OCI-LY1 (cell line): ENCODE data around the gene EFEMP2.

ENCODE experiments used
- H2AFZ ChIP-seq: fragments of 200-600 bp; sonication (generic), shearing (Covaris generic); 2 replicates; pipeline ENCODE4 v1.6.0; 2014; ENCODE audit warnings: antibody characterized with exemption, mild to moderate bottlenecking, low read length
- H3F3A ChIP-seq: fragments of 200-600 bp; sonication (generic), shearing (Covaris generic); 2 replicates; pipeline ENCODE4 v1.6.0; 2014; ENCODE audit warnings: mild to moderate bottlenecking, antibody characterized with exemption, low read length, moderate library complexity; ENCODE audit not compliant: insufficient read depth
- H3K27ac ChIP-seq: fragments of 200-600 bp; sonication (generic); 2 replicates; pipeline ENCODE4 v1.5.1; 2014; ENCODE audit warnings: low read length, mixed run types, mild to moderate bottlenecking, low read depth; ENCODE audit not compliant: poor library complexity, severe bottlenecking
- H3K27me3 ChIP-seq: fragments of 200-600 bp; sonication (generic); 2 replicates; pipeline ENCODE4 v1.6.0; 2014; ENCODE audit warnings: antibody characterized with exemption, mild to moderate bottlenecking, low read length, moderate library complexity; ENCODE audit not compliant: insufficient read depth
- H3K36me3 ChIP-seq: fragments of 200-600 bp; sonication (generic); 2 replicates; pipeline ENCODE4 v1.6.1; 2014; ENCODE audit warnings: mild to moderate bottlenecking, antibody characterized with exemption, low read length, moderate library complexity, mixed read lengths; ENCODE audit not compliant: insufficient read depth
- H3K4me1 ChIP-seq: fragments of 200-600 bp; sonication (generic); 2 replicates; pipeline ENCODE4 v1.5.1; 2014; ENCODE audit warnings: mild to moderate bottlenecking, low read length, moderate library complexity; ENCODE audit not compliant: insufficient read depth, severe bottlenecking
- H3K4me2 ChIP-seq: fragments of 200-600 bp; sonication (generic), shearing (Covaris generic); 2 replicates; pipeline ENCODE4 v1.6.1; 2014; ENCODE audit warnings: low read length
- H3K4me3 ChIP-seq: fragments of 200-600 bp; sonication (generic); 2 replicates; pipeline ENCODE4 v1.5.1; 2014; ENCODE audit warnings: low read length, low read depth, mild to moderate bottlenecking, mixed read lengths; ENCODE audit not compliant: poor library complexity, severe bottlenecking
- H3K79me2 ChIP-seq: fragments of 200-600 bp; shearing (Covaris generic); 2 replicates; pipeline ENCODE4 v1.6.1; 2016; ENCODE audit warnings: mixed run types, low read length, mixed read lengths; ENCODE audit not compliant: insufficient read depth
- H3K9ac ChIP-seq: fragments of 200-600 bp; sonication (generic), shearing (Covaris generic); 2 replicates; pipeline ENCODE4 v1.6.1; 2014; ENCODE audit warnings: mild to moderate bottlenecking, low read length, mixed read lengths
- H3K9me2 ChIP-seq: fragments of 200-600 bp; sonication (generic), shearing (Covaris generic); 2 replicates; pipeline ENCODE4 v1.6.1; 2014; ENCODE audit warnings: low read depth, mild to moderate bottlenecking, low read length, mixed read lengths
- H3K9me3 ChIP-seq: fragments of 200-600 bp; shearing (Covaris generic); 2 replicates; pipeline ENCODE4 v1.6.1; 2014; ENCODE audit warnings: low read length, mixed read lengths
- H4K20me1 ChIP-seq: fragments of 200-600 bp; sonication (generic), shearing (Covaris generic); 2 replicates; pipeline ENCODE4 v1.6.0; 2016; ENCODE audit warnings: mild to moderate bottlenecking, low read length; ENCODE audit not compliant: insufficient read depth
- EZH2 ChIP-seq: fragments of 200-600 bp; sonication (generic), shearing (Covaris generic); IDR thresholded peaks from 2 replicates; pipeline ENCODE4 v1.8.0; 2017; ENCODE audit warnings: borderline replicate concordance, mixed run types, mild to moderate bottlenecking, antibody characterized with exemption, low read length, moderate library complexity, mixed read lengths
- TF ChIP-seq, protein P1 (sequence below): fragments of 200-600 bp; sonication (generic), shearing (Covaris generic); IDR thresholded peaks from 2 replicates; pipeline ENCODE4 v1.5.1; 2017; ENCODE audit warnings: mild to moderate bottlenecking, antibody characterized with exemption, low read length, moderate library complexity, mixed read lengths

Gene EFEMP2

DNA sequence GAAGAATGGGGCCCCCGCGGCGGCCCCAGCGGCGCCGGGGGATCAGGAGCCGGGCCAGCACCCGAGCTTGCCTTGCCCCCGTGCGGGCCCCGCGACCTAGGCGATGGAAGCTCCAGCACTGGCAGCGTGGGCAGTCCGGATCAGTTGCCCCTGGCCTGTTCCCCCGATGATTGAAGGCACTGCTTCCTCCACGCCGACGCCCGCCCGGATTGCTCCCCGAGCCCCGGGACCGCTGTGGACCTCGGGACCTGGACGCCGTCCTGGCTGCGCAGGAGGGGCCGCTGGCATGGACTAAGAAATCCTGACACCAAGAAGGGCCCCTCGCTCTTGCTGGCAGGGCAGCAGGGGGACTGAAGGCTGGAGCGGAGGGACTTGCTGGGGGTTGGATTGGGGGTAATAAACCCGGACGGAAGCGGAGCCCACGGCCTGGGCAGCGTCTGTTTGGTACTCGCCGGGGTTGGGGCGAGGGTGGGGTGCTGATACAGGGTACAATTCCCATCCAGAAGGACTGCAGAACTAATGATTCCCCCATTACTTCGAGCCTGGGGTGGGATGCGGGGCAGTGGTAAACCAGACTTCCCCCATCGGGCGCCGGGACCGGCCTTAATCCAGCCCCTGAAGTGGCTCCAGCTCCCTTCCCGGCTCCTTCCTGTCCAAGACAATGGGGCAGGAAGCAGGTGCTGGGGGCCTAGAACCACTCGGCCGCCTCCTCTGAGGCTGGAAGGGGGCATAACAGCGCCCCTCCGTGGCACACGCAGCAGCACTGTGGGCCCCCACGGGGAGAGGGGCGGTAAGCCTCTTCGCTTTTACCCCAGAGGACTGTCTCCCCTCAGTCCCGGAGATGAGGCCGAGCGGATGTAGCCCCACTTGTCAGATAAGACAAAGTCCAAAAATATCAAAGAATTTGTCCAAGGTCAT, 18.9 kb upstream of the EFEMP2 start:
- Histone ChIP-seq H3K9me2 (no peaks in the 10 kb centered on the region), H3K36me3 (peaks cover 5% of the 10 kb centered on the region; the same call in 1 of the 2 replicates), H3K9ac (peak overlapping the region; percentile 85), H3K9me3 (no peaks in the 10 kb centered on the region), H4K20me1 (no peaks in the 10 kb centered on the region), H3F3A (peaks cover 5% of the 10 kb centered on the region), H3K4me1 (peaks cover 62% of the 10 kb centered on the region), H3K79me2 (no peaks in the 10 kb centered on the region), H3K27ac (peak overlapping the region; percentile 57), H2AFZ (no peak overlapping the region), H3K4me2 (peak overlapping the region; percentile 100), H3K4me3 (peak overlapping the region; percentile 86), H3K27me3 (no peaks in the 10 kb centered on the region)
- TF ChIP-seq, protein P1, sequence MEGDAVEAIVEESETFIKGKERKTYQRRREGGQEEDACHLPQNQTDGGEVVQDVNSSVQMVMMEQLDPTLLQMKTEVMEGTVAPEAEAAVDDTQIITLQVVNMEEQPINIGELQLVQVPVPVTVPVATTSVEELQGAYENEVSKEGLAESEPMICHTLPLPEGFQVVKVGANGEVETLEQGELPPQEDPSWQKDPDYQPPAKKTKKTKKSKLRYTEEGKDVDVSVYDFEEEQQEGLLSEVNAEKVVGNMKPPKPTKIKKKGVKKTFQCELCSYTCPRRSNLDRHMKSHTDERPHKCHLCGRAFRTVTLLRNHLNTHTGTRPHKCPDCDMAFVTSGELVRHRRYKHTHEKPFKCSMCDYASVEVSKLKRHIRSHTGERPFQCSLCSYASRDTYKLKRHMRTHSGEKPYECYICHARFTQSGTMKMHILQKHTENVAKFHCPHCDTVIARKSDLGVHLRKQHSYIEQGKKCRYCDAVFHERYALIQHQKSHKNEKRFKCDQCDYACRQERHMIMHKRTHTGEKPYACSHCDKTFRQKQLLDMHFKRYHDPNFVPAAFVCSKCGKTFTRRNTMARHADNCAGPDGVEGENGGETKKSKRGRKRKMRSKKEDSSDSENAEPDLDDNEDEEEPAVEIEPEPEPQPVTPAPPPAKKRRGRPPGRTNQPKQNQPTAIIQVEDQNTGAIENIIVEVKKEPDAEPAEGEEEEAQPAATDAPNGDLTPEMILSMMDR = peak; percentile 66
- TF ChIP-seq EZH2 = no peak

DNA sequence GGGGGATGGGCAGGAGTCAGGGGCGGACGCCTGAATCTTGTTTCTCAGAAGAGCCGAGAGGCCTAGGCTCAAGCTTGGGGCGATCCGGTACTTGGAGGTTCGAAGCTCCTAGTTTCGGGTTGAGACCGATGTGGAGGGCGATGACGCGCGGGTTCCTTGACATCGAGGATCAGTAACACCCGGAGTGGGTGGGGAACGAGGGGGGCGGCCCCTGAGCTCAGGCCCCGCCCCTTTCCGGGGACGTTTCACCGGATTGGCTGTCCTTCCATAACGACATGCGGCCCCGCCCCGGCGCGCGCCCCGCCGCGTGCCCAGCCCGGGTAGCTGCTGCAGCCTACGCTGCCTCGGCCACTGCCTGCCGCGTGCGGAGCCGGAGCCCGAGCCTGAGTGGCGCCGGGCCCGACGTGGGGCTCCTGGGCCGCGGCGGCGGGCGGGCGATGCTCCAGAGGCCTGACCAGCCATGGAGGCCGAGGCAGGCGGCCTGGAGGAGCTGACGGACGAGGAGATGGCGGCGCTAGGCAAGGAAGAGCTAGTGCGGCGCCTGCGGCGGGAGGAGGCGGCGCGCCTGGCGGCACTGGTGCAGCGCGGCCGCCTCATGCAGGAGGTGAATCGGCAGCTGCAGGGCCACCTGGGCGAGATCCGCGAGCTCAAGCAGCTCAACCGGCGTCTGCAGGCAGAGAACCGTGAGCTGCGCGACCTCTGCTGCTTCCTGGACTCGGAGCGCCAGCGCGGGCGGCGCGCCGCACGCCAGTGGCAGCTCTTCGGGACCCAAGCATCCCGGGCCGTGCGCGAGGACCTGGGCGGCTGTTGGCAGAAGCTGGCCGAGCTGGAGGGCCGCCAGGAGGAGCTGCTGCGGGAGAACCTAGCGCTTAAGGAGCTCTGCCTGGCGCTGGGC, 18.0 kb upstream of the EFEMP2 start, which contains the start of gene CCDC85B:
Gene CCDC85B, plus strand, starts transcription at position 350 of the 895 bp plus-strand sequence. Its CDS starts 111 bp downstream, at position 461.
- H3K27ac ChIP-seq = peak within 1 kb of the TSS; percentile 70
- H3K9ac ChIP-seq = peak within 1 kb of the TSS; percentile 85
- H3F3A ChIP-seq = peaks cover 5% of the 10 kb centered on the region

More for the DNA sequence above, 18.0 kb upstream of the EFEMP2 start, which contains the start of gene CCDC85B:
- Histone ChIP-seq H4K20me1 (no peaks in the 10 kb centered on the region), H3K79me2 (no peaks in the 10 kb centered on the region), H2AFZ (no peak within 1 kb of the TSS), H3K4me2 (peak within 1 kb of the TSS; percentile 100), H3K36me3 (peaks cover 11% of the 10 kb centered on the region; the same call in 1 of the 2 replicates), H3K4me1 (peaks cover 63% of the 10 kb centered on the region), H3K27me3 (no peaks in the 10 kb centered on the region), H3K4me3 (peak within 1 kb of the TSS; percentile 98), H3K9me3 (no peaks in the 10 kb centered on the region), H3K9me2 (no peaks in the 10 kb centered on the region)
- TF ChIP-seq EZH2 = no peak
- TF ChIP-seq, protein P1 = peak; percentile 16; the same call in 1 of the 2 replicates
